Measurements from ENCODE around the gene ATP9A. TPM values are rescaled to one million over a fixed set of nuclear protein-coding genes. Genes with fewer than 3 reads are reported as not detected.
"Not testable (repeated sequence)": the region's sequence is repeated elsewhere in the genome, so short reads cannot be mapped to it uniquely, and the experiment has no call there.

ATP9A gene
- total and polyA plus RNA-seq, 12 donors: 3.4 to 32.1 (median 24.6) TPM

DNA sequence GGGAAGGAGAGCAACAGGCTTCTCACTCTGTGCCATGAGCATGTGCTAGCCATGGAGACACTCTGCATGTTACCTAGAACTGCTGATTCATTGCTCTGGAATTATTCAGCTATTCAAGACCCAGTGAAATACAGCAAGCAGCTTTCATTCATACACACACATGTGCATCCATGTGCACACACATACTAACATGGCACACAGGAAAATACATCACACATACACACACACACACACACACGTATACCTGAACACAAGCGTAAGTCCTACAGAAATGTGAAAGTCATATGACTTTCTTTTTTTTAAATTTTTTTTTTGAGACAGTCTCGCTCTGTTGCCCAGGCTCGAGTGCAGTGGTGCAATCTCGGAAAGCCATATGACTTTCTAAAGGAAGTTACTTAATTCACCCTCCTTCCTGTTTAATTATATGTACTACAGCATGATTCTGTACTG, 117.5 kb downstream of the ATP9A start:
- Histone ChIP-seq H3K4me3 (no peak overlapping the region), H3K27me3 (no peaks in the 10 kb centered on the region), H3K27ac (peak overlapping the region in 1 of 10 donors; percentile 26), H3K36me3 (peaks cover 0 to 31% (median 0%) of the 10 kb centered on the region in 9 donors), H3K9me3 (no peaks in the 10 kb centered on the region), H3K4me1 (peaks cover 0 to 21% (median 0%) of the 10 kb centered on the region in 9 donors)
- DNase-seq: no peak
- no peak for ATAC-seq
- TF ChIP-seq, protein P1, sequence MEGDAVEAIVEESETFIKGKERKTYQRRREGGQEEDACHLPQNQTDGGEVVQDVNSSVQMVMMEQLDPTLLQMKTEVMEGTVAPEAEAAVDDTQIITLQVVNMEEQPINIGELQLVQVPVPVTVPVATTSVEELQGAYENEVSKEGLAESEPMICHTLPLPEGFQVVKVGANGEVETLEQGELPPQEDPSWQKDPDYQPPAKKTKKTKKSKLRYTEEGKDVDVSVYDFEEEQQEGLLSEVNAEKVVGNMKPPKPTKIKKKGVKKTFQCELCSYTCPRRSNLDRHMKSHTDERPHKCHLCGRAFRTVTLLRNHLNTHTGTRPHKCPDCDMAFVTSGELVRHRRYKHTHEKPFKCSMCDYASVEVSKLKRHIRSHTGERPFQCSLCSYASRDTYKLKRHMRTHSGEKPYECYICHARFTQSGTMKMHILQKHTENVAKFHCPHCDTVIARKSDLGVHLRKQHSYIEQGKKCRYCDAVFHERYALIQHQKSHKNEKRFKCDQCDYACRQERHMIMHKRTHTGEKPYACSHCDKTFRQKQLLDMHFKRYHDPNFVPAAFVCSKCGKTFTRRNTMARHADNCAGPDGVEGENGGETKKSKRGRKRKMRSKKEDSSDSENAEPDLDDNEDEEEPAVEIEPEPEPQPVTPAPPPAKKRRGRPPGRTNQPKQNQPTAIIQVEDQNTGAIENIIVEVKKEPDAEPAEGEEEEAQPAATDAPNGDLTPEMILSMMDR (IDR thresholded peaks at IDR 0.05): no peak
- intact Hi-C loops (cut with DNase I): loop anchor here in 2 of 10 donors (10.0 kb wide), 1 partner anchor 114 kb away; the partner anchor contains the start of gene ATP9A (in 2 of the 2)
- WGBS, 2 donors: 66 to 77% methylated on average over 5 of the region's 5 CpGs

DNA sequence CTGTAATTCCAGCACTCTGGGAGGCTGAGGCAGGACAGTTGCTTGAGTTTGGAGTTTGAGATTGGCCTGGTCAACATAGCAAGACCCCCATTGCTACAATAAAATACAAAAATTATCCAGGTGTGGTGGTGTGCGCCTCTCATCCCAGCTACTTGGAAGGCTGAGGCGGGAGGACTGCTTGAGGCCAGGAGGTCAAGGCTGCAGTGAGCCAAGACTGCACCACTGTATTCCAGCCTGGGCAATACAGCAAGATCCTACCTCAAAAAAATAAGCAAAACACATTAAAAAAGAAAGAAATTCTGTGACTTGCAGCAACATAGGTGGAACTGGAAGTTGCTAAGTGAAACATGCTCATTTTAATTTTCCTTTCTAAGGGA, 119.6 kb downstream of the ATP9A start:
- Histone ChIP-seq H3K9me3 (no peaks in the 10 kb centered on the region), H3K4me1 (peaks cover 0 to 21% (median 0%) of the 10 kb centered on the region in 9 donors), H3K27ac (no peak overlapping the region), H3K27me3 (no peaks in the 10 kb centered on the region), H3K36me3 (peaks cover 0 to 20% (median 0%) of the 10 kb centered on the region in 9 donors), H3K4me3 (no peak overlapping the region)
- TF ChIP-seq, protein P1 (IDR thresholded peaks at IDR 0.05): no peak
- intact Hi-C loops (cut with DNase I): loop anchor here in 1 of 10 donors (10.0 kb wide), 1 partner anchor 316 kb away; no protein-coding TSS in a partner anchor
- DNase-seq (no peak), ATAC-seq (no peak)
- WGBS, 2 donors: 100% methylated on average over 2 of the region's 2 CpGs

DNA sequence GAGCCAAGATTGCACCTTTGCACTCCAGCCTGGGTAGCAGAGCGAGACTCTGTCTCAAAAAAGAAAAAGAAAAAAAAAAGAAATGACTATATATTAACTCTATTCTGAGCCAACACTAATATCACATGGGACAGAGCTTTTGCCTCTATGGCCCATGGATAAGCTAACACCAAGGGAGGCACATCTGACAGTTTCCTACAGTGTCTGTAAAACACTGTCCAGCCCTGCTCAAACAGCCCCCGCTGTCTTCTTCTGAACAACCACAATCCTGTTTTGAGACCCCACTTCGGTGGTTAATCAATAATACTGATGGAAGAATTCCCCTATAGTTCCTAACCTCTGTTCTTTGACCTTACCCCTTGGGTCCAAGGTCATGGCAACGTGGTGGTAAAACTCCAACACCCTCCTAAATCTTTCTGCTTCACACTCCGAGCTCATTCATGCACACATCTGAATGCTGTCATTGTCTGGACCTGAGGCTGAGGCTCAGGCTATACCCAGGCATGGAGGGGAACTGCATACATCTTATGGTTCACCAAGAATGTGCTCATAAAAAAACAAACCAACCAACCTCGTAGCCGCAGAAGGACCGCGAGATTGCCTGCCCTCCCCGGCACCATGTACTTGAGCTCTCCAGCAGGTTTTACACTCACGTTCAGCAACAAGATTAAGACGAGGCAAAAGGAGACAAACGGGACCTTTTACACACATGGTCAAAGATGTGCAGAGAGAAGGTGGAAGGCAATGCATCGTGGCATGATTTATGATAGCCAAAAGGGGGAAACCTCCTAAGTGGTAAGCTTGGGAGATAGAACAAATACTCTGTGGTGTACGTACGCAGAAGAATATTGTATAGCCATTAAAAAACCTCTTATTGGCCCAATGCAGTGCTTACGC, 120.3 kb downstream of the ATP9A start:
- Histone ChIP-seq H3K27ac (no peak overlapping the region), H3K9me3 (no peaks in the 10 kb centered on the region), H3K4me1 (peaks cover 0 to 21% (median 0%) of the 10 kb centered on the region in 9 donors), H3K36me3 (peaks cover 0 to 20% (median 0%) of the 10 kb centered on the region in 9 donors), H3K4me3 (no peak overlapping the region), H3K27me3 (no peaks in the 10 kb centered on the region)
- WGBS, 2 donors: 87 to 92% methylated on average over 17 of the region's 17 CpGs
- TF ChIP-seq, protein P1 (IDR thresholded peaks at IDR 0.05): no peak
- DNase-seq (no peak), ATAC-seq (no peak)
- intact Hi-C loops (cut with DNase I): loop anchor here in 1 of 10 donors (10.0 kb wide), 1 partner anchor 317 kb away; no protein-coding TSS in a partner anchor

DNA sequence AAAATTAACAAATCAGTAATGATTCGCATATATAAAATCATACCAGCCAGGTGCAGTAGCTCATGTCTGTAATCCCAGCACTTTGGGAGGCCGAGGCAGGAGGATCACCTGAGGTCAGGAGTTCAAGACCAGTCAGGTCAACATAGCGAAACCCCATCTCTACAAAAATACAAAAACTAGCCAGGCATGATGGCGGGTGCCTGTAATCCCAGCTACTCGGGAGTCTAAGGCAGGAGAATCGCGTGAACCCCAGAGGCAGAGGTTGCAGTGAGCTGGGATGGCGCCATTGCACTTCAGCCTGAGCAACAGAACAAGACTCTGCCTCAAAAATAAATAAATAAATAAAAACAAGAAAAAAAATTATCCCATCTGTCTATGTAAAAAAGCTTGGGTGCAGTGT, 124.4 kb downstream of the ATP9A start:
- H3K9me3 ChIP-seq, H3K27me3 ChIP-seq, ATAC-seq, H3K27ac ChIP-seq, DNase-seq, H3K4me3 ChIP-seq, H3K4me1 ChIP-seq: not testable (repeated sequence)
- H3K36me3 ChIP-seq: peaks cover 0 to 23% (median 0%) of the 10 kb centered on the region in 9 donors
- 97% methylated on average over 8 of the region's 8 CpGs for WGBS, 2 donors
- intact Hi-C loops (cut with DNase I): loop anchor here in 2 of 10 donors (5.0 to 10.0 kb wide), 2 partner anchors 321 to 438 kb away; no protein-coding TSS in a partner anchor
